Activated naive CD4-positive, alpha-beta T cell treated with anti-CD3 and anti-CD28 coated beads, Interleukin-2, amount 10 ng/mL, durations not matched to agents 7 days and 5 days (primary cell): ENCODE data around the gene LEMD1.
A peak's percentile ranks its signal among the peaks of the same experiment; 100 is the strongest.

Experiments
- CTCF ChIA-PET: fragments of 350-600 bp; sonication (Branson Sonifier 250); formaldehyde crosslinking; loops from one replicate; lab custom pipeline; 2021; ENCODE audit warnings: antibody characterized with exemption; lab: Charles Lee
- DNase-seq: peaks from one replicate; pipeline ENCODE4 v3.0.0-alpha.2; 2020
- H3K27ac Mint-ChIP-seq: one replicate; pipeline ENCODE4 v1.8.0; 2021; ENCODE audit warnings: mild to moderate bottlenecking, moderate library complexity, mixed read lengths
- H3K27me3 Mint-ChIP-seq: one replicate; pipeline ENCODE4 v1.8.0; 2021; ENCODE audit warnings: mild to moderate bottlenecking, mixed read lengths
- H3K36me3 Mint-ChIP-seq: one replicate; pipeline ENCODE4 v1.8.0; 2021; ENCODE audit warnings: mixed read lengths
- H3K4me1 Mint-ChIP-seq: one replicate; pipeline ENCODE4 v1.8.0; 2021; ENCODE audit warnings: mixed read lengths
- H3K4me3 Mint-ChIP-seq: one replicate; pipeline ENCODE4 v1.8.0; 2021; ENCODE audit warnings: mild to moderate bottlenecking, moderate library complexity, mixed read lengths
- H3K9me3 Mint-ChIP-seq: one replicate; pipeline ENCODE4 v1.8.0; 2021; ENCODE audit warnings: mixed read lengths

Gene LEMD1

GRCh38 chr1:205344066-205344928 is 77.6 kb downstream of the LEMD1 start:
- Mint-ChIP-seq H3K27me3 (peaks cover 97% of the 10 kb centered on the region), H3K4me3 (peak overlapping the region; percentile 6), H3K27ac (no peak overlapping the region), H3K36me3 (no peaks in the 10 kb centered on the region), H3K4me1 (peaks cover 4% of the 10 kb centered on the region), H3K9me3 (no peaks in the 10 kb centered on the region)
- peak; percentile 64 for DNase-seq
- CTCF ChIA-PET = interaction anchor here (1.0 to 1.1 kb wide), 2 partner anchors 8 to 9 kb away, joined by 3 to 4 read pairs; no protein-coding TSS in a partner anchor

GRCh38 chr1:205343431-205344065 is 78.3 kb downstream of the LEMD1 start:
- Mint-ChIP-seq H3K9me3 (no peaks in the 10 kb centered on the region), H3K4me3 (no peak overlapping the region), H3K27me3 (peaks cover 97% of the 10 kb centered on the region), H3K27ac (no peak overlapping the region), H3K4me1 (peaks cover 4% of the 10 kb centered on the region), H3K36me3 (no peaks in the 10 kb centered on the region)
- peak; percentile 33 for DNase-seq
- CTCF ChIA-PET = interaction anchor here (1.4 kb wide), 1 partner anchor 70 kb away, joined by 3 read pairs; no protein-coding TSS in a partner anchor

GRCh38 chr1:205342986-205343385 is 78.9 kb downstream of the LEMD1 start:
- Mint-ChIP-seq H3K4me3 (no peak overlapping the region), H3K36me3 (no peaks in the 10 kb centered on the region), H3K27me3 (peaks cover 97% of the 10 kb centered on the region), H3K4me1 (peaks cover 4% of the 10 kb centered on the region), H3K9me3 (no peaks in the 10 kb centered on the region), H3K27ac (no peak overlapping the region)
- CTCF ChIA-PET = interaction anchor here (1.2 to 1.4 kb wide), 2 partner anchors 11 to 69 kb away, joined by 3 to 5 read pairs; no protein-coding TSS in a partner anchor
- DNase-seq = no peak

GRCh38 chr1:205340676-205341075 is 81.2 kb downstream of the LEMD1 start:
- Mint-ChIP-seq H3K9me3 (no peaks in the 10 kb centered on the region), H3K4me3 (no peak overlapping the region), H3K27ac (no peak overlapping the region), H3K27me3 (peaks cover 97% of the 10 kb centered on the region), H3K4me1 (peaks cover 4% of the 10 kb centered on the region), H3K36me3 (no peaks in the 10 kb centered on the region)
- DNase-seq = no peak
- CTCF ChIA-PET = interaction anchor here (1.3 to 1.8 kb wide), 3 partner anchors 15 to 90 kb away, joined by 3 to 8 read pairs (median 6); no protein-coding TSS in a partner anchor

- CTCF ChIA-PET = interaction anchor here (0.7 to 2.1 kb wide), 8 partner anchors 10 to 184 kb away, joined by 3 to 8 read pairs (median 5); no protein-coding TSS in a partner anchor
- Mint-ChIP-seq H3K27me3 (peaks cover 95% of the 10 kb centered on the region), H3K4me1 (peaks cover 4% of the 10 kb centered on the region), H3K4me3 (no peak overlapping the region), H3K36me3 (no peaks in the 10 kb centered on the region), H3K9me3 (no peaks in the 10 kb centered on the region), H3K27ac (no peak overlapping the region)
- no peak for DNase-seq
Measured at GRCh38 chr1:205339717-205340116, 82.1 kb downstream of the LEMD1 start.

- Mint-ChIP-seq H3K36me3 (no peaks in the 10 kb centered on the region), H3K4me3 (no peak overlapping the region), H3K9me3 (no peaks in the 10 kb centered on the region), H3K27ac (no peak overlapping the region), H3K27me3 (peaks cover 94% of the 10 kb centered on the region), H3K4me1 (peaks cover 2% of the 10 kb centered on the region)
- no peak for DNase-seq
- CTCF ChIA-PET = interaction anchor here (1.2 to 2.1 kb wide), 6 partner anchors 10 to 185 kb away, joined by 4 to 8 read pairs (median 6); no protein-coding TSS in a partner anchor
Measured at GRCh38 chr1:205339197-205339702, 82.6 kb downstream of the LEMD1 start.

- Mint-ChIP-seq H3K4me3 (no peak overlapping the region), H3K27ac (no peak overlapping the region), H3K4me1 (no peaks in the 10 kb centered on the region), H3K9me3 (no peaks in the 10 kb centered on the region), H3K36me3 (no peaks in the 10 kb centered on the region), H3K27me3 (peaks cover 94% of the 10 kb centered on the region)
- DNase-seq = no peak
- CTCF ChIA-PET = interaction anchor here (1.5 to 29.1 kb wide), 4 partner anchors 12 to 148 kb away, joined by 3 to 1108 read pairs (median 38); no protein-coding TSS in a partner anchor
Measured at GRCh38 chr1:205338011-205338410, 83.8 kb downstream of the LEMD1 start.

- H3K4me1 Mint-ChIP-seq = no peaks in the 10 kb centered on the region
- H3K9me3 Mint-ChIP-seq = no peaks in the 10 kb centered on the region
- H3K27me3 Mint-ChIP-seq = peaks cover 94% of the 10 kb centered on the region
Measured at GRCh38 chr1:205337481-205337880, 84.4 kb downstream of the LEMD1 start.

GRCh38 chr1:205335692-205336091 is 86.2 kb downstream of the LEMD1 start:
- H3K27me3 Mint-ChIP-seq = peaks cover 92% of the 10 kb centered on the region
- CTCF ChIA-PET = interaction anchor here (0.6 to 29.1 kb wide), 27 partner anchors 9 to 321 kb away, joined by 3 to 1108 read pairs (median 5); partner anchors contain the start of genes KLHDC8A and NUAK2
- no peak overlapping the region for H3K4me3 Mint-ChIP-seq
- no peaks in the 10 kb centered on the region for H3K9me3 Mint-ChIP-seq
- peak; percentile 88 for DNase-seq
- H3K27ac Mint-ChIP-seq = no peak overlapping the region
- H3K36me3 Mint-ChIP-seq = no peaks in the 10 kb centered on the region
- H3K4me1 Mint-ChIP-seq = no peaks in the 10 kb centered on the region

More at GRCh38 chr1:205337481-205337880, 84.4 kb downstream of the LEMD1 start:
- CTCF ChIA-PET = interaction anchor here (0.7 to 29.1 kb wide), 14 partner anchors 9 to 318 kb away, joined by 3 to 1108 read pairs (median 8); no protein-coding TSS in a partner anchor
- H3K36me3 Mint-ChIP-seq = no peaks in the 10 kb centered on the region
- no peak for DNase-seq
- no peak overlapping the region for H3K27ac Mint-ChIP-seq
- H3K4me3 Mint-ChIP-seq = no peak overlapping the region

- peaks cover 89% of the 10 kb centered on the region for H3K27me3 Mint-ChIP-seq
- H3K27ac Mint-ChIP-seq = no peak overlapping the region
Measured at GRCh38 chr1:205332015-205332791, 89.7 kb downstream of the LEMD1 start.

More at GRCh38 chr1:205332015-205332791, 89.7 kb downstream of the LEMD1 start:
- Mint-ChIP-seq H3K4me3 (no peak overlapping the region), H3K4me1 (no peaks in the 10 kb centered on the region), H3K36me3 (no peaks in the 10 kb centered on the region), H3K9me3 (no peaks in the 10 kb centered on the region)
- CTCF ChIA-PET = interaction anchor here (1.3 to 29.1 kb wide), 9 partner anchors 11 to 326 kb away, joined by 4 to 1108 read pairs (median 5); partner anchors contain the start of gene NUAK2
- DNase-seq = no peak
